Body of pancreas (tissue), 4 donors: ENCODE measurements around the gene CNST.

Experiments used
- POLR2A ChIP-seq, 3 donors: fragments of 450-650 bp; IDR thresholded peaks; one replicate each; pipeline ENCODE4 v1.6.1; 2016; ENCODE audit warnings: antibody characterized with exemption in 3 of 3, mild to moderate bottlenecking in 2 of 3
- TF ChIP-seq, protein P1 (sequence below), 7 experiments: fragments of 450-650 bp in 4 of 7; fragments of 200-600 bp in 3 of 7; sonication (generic) in 3 of 7; IDR thresholded peaks; one replicate each; pipeline ENCODE4 v1.5.1; 2016 to 2019; ENCODE audit warnings: antibody characterized with exemption in 7 of 7

DNA sequence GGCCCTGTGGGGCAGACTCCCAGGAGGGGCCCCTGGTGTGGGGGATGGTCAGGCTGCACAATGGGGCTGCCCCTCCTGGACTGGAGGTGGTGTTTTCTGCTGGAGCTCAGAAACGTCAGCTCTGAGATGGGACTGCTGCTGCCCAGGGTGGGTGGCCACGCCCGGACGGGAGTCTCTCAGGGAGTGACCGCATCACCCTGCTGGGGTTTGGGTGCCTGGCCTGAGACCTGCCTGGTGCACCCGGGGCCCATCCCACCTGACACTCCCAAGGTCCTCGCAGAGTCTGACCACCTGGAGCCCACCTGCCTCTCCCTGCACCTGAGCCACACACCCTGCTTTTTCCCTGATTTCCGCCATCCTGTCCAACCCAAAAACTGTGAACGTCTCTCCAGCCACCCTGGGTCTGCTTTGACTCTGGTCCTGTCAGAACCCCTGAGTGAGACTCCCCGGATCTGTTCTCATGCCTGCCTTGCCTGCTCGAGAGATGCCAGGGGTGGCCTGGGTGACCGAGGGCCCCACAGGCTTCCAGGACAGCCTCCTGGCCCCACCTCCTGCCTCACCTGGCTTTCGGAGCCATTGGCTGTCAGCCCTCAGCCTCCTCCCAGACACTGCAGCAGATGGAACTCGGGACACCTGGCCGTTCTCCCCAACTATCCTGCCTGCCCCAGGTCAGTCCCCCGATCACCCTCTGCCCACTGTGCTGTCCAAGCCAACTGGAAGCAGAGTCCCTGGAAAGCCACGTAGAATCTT is 47.6 kb upstream of the CNST start:
- TF ChIP-seq, protein P1, sequence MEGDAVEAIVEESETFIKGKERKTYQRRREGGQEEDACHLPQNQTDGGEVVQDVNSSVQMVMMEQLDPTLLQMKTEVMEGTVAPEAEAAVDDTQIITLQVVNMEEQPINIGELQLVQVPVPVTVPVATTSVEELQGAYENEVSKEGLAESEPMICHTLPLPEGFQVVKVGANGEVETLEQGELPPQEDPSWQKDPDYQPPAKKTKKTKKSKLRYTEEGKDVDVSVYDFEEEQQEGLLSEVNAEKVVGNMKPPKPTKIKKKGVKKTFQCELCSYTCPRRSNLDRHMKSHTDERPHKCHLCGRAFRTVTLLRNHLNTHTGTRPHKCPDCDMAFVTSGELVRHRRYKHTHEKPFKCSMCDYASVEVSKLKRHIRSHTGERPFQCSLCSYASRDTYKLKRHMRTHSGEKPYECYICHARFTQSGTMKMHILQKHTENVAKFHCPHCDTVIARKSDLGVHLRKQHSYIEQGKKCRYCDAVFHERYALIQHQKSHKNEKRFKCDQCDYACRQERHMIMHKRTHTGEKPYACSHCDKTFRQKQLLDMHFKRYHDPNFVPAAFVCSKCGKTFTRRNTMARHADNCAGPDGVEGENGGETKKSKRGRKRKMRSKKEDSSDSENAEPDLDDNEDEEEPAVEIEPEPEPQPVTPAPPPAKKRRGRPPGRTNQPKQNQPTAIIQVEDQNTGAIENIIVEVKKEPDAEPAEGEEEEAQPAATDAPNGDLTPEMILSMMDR (IDR thresholded peaks at IDR 0.05) = no peak
- no peak for TF ChIP-seq POLR2A (IDR thresholded peaks at IDR 0.05)
